ENCODE measurements around the gene EPAS1.

The EPAS1 gene

GRCh38 chr2:46435353-46435752 is 138.1 kb downstream of the EPAS1 start:
- Mint-ChIP-seq H3K4me1 (no peaks in the 10 kb centered on the region), H3K27me3 (peaks cover 18% of the 10 kb centered on the region), H3K9me3 (no peaks in the 10 kb centered on the region), H3K27ac (no peak overlapping the region), H3K4me3 (no peak overlapping the region), H3K36me3 (no peaks in the 10 kb centered on the region)
- ATAC-seq, result no peak

- Mint-ChIP-seq H3K36me3 (no peaks in the 10 kb centered on the region), H3K4me3 (no peak overlapping the region), H3K9me3 (no peaks in the 10 kb centered on the region), H3K4me1 (no peaks in the 10 kb centered on the region), H3K27ac (no peak overlapping the region), H3K27me3 (peaks cover 18% of the 10 kb centered on the region)
- no peak for ATAC-seq
Observed at GRCh38 chr2:46435796-46436360, 138.7 kb downstream of the EPAS1 start.
